A549 (cell line): ENCODE results near the gene GFPT1. TPM values are rescaled to one million over a fixed set of nuclear protein-coding genes. Genes with fewer than 3 reads are reported as not detected.

Experiments used
- polyA plus RNA-seq, 4 experiments: library from polyadenylated mRNA; depleted of rRNA in 3 of 4; stranded (reverse); fragments of >200 nt; fragmentation: RNase III in 1 of 4; extraction: RNeasy Plus Mini Kit Qiagen cat#74134 plus additional on column Dnase treatment in 1 of 4; gene quantifications; 2 replicates in 3 of 4; 3 replicates in 1 of 4; pipeline ENCODE4 v1.2.3, GENCODE V29; 2011 to 2017
- small RNA-seq, 6 experiments: library from RNA; depleted of rRNA; stranded (forward); fragments of <200 nt; gene quantifications; one replicate each; pipeline ENCODE3, GENCODE V24; 2012
- TF ChIP-seq, protein P1 (sequence below): fragments of >200 bp; sonication (Bioruptor Twin); formaldehyde crosslinking; IDR thresholded peaks from 2 replicates; pipeline ENCODE4 v1.6.1; 2016

GFPT1 gene
- polyA plus RNA-seq, 2 of the 4 experiments (the other 2 are of a cell fraction): 24.0 to 59.9 TPM

DNA sequence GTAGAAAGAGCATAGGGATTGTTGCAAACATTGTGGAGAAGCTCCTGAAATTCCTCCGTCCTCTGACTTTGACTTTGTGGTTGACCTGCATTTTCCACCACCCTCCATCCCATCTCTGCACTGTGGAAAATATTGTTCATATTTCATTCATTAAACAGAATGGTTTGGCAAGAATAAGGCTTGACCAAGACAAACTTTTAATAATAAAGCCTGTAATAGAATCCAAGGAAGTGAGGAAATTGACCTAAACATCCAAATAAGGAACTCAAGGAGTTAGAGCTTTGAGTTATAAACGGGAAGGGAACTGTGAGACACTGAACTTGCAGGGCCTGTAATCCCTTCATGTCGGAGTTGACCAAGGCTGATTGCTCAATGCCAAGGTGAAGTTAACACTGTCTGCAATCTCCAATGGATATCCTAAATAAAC lies 115.2 kb downstream of the GFPT1 start (continued):
- TF ChIP-seq, protein P1, sequence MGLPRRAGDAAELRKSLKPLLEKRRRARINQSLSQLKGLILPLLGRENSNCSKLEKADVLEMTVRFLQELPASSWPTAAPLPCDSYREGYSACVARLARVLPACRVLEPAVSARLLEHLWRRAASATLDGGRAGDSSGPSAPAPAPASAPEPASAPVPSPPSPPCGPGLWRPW: no peak
- TF ChIP-seq, all 56 proteins: peak for 0

Small RNA genes lying within 50 kb of the gene (small RNA-seq; reads per million reads assigned to genes)
- 0 reads per million in 6 experiments for gene RF00019

Other genes with a start within 250 kb of the GFPT1 start
- gene NFU1, start 50.2 kb upstream of the GFPT1 start, polyA plus RNA-seq (2011; rRNA removed): 67.9 and 99.2 TPM in 2 replicates
- gene NFU1, start 50.2 kb upstream of the GFPT1 start, polyA plus RNA-seq (2017; fragmentation: RNase III; extraction: RNeasy Plus Mini Kit Qiagen cat#74134 plus additional on column Dnase treatment): 61.4 to 65.4 TPM (median 64.8 TPM) in 3 replicates